Measurements from ENCODE around the gene SLC7A10. TPM values are rescaled to one million over a fixed set of nuclear protein-coding genes. Genes with fewer than 3 reads are reported as not detected.
"Not testable (repeated sequence)": the region's sequence is repeated elsewhere in the genome, so short reads cannot be mapped to it uniquely, and the experiment has no call there.

Gene SLC7A10
- total RNA-seq, 2 experiments from 2014 or later, result not detected

DNA sequence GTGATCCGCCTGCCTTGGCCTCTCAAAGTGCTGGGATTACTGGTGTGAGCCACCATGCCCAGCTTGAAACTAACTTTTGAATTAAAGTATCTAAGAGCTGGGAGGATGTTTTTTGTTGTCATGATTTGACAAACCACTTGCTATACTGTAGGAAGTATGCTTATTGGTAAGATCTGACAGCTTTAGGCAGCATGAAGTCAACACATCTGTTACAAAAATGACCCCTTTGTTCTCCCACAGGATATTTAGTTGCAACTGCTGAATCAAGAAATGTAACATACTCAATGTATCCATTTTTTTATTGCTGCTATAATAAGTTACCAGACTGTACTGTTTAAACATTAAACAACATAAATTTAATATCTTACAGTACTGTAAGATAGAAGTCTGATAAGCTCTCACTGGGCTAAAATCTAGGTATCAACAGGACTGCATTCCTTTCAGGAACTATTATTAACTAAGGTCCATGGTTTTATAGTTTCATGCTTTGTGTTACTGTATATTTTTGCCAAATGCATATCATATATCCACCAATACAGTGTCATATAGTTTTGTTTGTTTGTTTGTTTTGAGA is 54.3 kb downstream of the SLC7A10 start:
- Histone ChIP-seq H3K36me3 (ENCODE audit: insufficient read depth, low read length) (no peaks in the 10 kb centered on the region), H3K27ac (ENCODE audit: low read depth, low read length, poor library complexity, severe bottlenecking) (no peak overlapping the region), H3K79me2 (ENCODE audit: insufficient read depth, low read depth, low read length) (peaks cover 8% of the 10 kb centered on the region; the same call in 1 of the 2 replicates), H3K4me3 (ENCODE audit: low read depth, low read length, poor library complexity, severe bottlenecking) (no peak overlapping the region), H3K9me2 (ENCODE audit: insufficient read depth, low read length) (no peaks in the 10 kb centered on the region), H3K4me1 (ENCODE audit: insufficient read depth, low read length, poor library complexity, severe bottlenecking) (peaks cover 9% of the 10 kb centered on the region), H2AFZ (ENCODE audit: low read length) (no peak overlapping the region), H3K4me2 (ENCODE audit: low read length) (no peak overlapping the region), H4K20me1 (ENCODE audit: insufficient read depth, low read length) (no peaks in the 10 kb centered on the region), H3K9me3 (ENCODE audit: low read length) (peaks cover 8% of the 10 kb centered on the region; the same call in 1 of the 2 replicates)
- intact Hi-C loops (cut with micrococcal nuclease; ENCODE audit: unreplicated experiment), result loop anchor here (10.0 kb wide), 1 partner anchor 497 kb away; the partner anchor contains the start of genes ANKRD27 and RGS9BP
- TF ChIP-seq EZH2phosphoT487 (IDR thresholded peaks at IDR 0.05; ENCODE audit: borderline replicate concordance, low read depth, low read length), result no peak
- TF ChIP-seq, protein P1, sequence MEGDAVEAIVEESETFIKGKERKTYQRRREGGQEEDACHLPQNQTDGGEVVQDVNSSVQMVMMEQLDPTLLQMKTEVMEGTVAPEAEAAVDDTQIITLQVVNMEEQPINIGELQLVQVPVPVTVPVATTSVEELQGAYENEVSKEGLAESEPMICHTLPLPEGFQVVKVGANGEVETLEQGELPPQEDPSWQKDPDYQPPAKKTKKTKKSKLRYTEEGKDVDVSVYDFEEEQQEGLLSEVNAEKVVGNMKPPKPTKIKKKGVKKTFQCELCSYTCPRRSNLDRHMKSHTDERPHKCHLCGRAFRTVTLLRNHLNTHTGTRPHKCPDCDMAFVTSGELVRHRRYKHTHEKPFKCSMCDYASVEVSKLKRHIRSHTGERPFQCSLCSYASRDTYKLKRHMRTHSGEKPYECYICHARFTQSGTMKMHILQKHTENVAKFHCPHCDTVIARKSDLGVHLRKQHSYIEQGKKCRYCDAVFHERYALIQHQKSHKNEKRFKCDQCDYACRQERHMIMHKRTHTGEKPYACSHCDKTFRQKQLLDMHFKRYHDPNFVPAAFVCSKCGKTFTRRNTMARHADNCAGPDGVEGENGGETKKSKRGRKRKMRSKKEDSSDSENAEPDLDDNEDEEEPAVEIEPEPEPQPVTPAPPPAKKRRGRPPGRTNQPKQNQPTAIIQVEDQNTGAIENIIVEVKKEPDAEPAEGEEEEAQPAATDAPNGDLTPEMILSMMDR (conservative IDR thresholded peaks at IDR 0.05; ENCODE audit: low read length), result no peak
- CTCF ChIA-PET (ENCODE audit: unreplicated experiment), result no interaction called here
- DNase-seq (ENCODE audit: low spot score), result no peak
- POLR2A ChIA-PET, result no interaction called here
- BruUV-seq (replicated peaks), result no TSS peak

DNA sequence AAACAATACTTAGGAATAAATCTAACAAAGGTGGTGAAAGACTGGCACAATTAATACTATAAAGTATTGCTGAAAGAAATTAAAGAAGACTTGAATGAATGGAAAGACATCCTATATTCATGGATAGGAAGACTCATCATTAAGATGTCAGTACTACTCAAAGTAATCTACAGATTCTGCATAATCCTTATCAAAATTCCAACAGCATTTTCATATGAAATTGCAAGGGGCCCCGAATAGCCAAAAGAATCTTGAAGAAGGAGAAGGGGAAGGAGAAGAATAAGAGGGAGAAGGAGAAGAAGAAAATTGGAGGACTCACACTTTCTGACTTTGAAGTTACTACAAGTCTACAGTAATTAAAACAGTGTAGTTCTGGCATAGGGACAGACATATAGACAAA is 57.1 kb downstream of the SLC7A10 start:
- Histone ChIP-seq H4K20me1 (ENCODE audit: insufficient read depth, low read length) (no peaks in the 10 kb centered on the region), H3K4me1 (ENCODE audit: insufficient read depth, low read length, poor library complexity, severe bottlenecking) (no peaks in the 10 kb centered on the region), H3K9me3 (ENCODE audit: low read length) (peaks cover 8% of the 10 kb centered on the region; the same call in 1 of the 2 replicates), H2AFZ (ENCODE audit: low read length) (no peak overlapping the region), H3K79me2 (ENCODE audit: insufficient read depth, low read depth, low read length) (no peaks in the 10 kb centered on the region), H3K4me3 (ENCODE audit: low read depth, low read length, poor library complexity, severe bottlenecking) (no peak overlapping the region), H3K27ac (ENCODE audit: low read depth, low read length, poor library complexity, severe bottlenecking) (no peak overlapping the region), H3K4me2 (ENCODE audit: low read length) (no peak overlapping the region), H3K9me2 (ENCODE audit: insufficient read depth, low read length) (no peaks in the 10 kb centered on the region), H3K36me3 (ENCODE audit: insufficient read depth, low read length) (no peaks in the 10 kb centered on the region)
- CTCF ChIA-PET (ENCODE audit: unreplicated experiment), result no interaction called here
- no peak for DNase-seq (ENCODE audit: low spot score)
- BruUV-seq (replicated peaks), result no TSS peak
- TF ChIP-seq EZH2phosphoT487 (IDR thresholded peaks at IDR 0.05; ENCODE audit: borderline replicate concordance, low read depth, low read length), result no peak
- POLR2A ChIA-PET, result no interaction called here
- intact Hi-C loops (cut with micrococcal nuclease; ENCODE audit: unreplicated experiment), result no loop called here

DNA sequence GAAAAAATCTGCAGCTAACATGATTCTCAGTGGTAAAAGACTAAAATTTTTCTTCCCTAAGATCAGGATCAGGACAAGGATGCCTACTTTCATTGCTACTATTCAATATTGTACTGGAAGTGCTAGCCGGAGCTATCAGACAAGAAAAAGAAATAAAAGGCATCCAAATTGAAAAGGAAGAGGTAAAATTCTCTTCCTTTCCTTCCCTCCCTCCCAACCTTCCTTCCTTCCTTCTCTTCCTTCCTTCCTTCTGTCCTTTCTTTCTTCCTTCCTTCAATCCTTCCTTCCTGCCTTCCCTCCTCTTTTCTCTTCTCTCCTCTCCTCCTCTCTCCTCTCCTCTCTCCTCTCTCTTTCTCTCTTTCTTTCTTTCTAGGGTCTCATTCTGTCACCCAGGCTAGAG is 58.2 kb downstream of the SLC7A10 start:
- Histone ChIP-seq H3K4me1 (ENCODE audit: insufficient read depth, low read length, poor library complexity, severe bottlenecking) (no peaks in the 10 kb centered on the region), H3K9me3 (ENCODE audit: low read length) (peaks cover 8% of the 10 kb centered on the region; the same call in 1 of the 2 replicates), H2AFZ (ENCODE audit: low read length) (no peak overlapping the region), H3K4me2 (ENCODE audit: low read length) (no peak overlapping the region), H3K9me2 (ENCODE audit: insufficient read depth, low read length) (no peaks in the 10 kb centered on the region), H4K20me1 (ENCODE audit: insufficient read depth, low read length) (no peaks in the 10 kb centered on the region), H3K4me3 (ENCODE audit: low read depth, low read length, poor library complexity, severe bottlenecking) (no peak overlapping the region), H3K79me2 (ENCODE audit: insufficient read depth, low read depth, low read length) (no peaks in the 10 kb centered on the region), H3K36me3 (ENCODE audit: insufficient read depth, low read length) (no peaks in the 10 kb centered on the region), H3K27ac (ENCODE audit: low read depth, low read length, poor library complexity, severe bottlenecking) (no peak overlapping the region)
- DNase-seq (ENCODE audit: low spot score), result no peak
- intact Hi-C loops (cut with micrococcal nuclease; ENCODE audit: unreplicated experiment), result no loop called here
- POLR2A ChIA-PET, result interaction anchor here (0.7 kb wide), 1 partner anchor 9 kb away, joined by 3 read pairs; no protein-coding TSS in a partner anchor
- TF ChIP-seq EZH2phosphoT487 (IDR thresholded peaks at IDR 0.05; ENCODE audit: borderline replicate concordance, low read depth, low read length), result no peak
- TF ChIP-seq, protein P1 (conservative IDR thresholded peaks at IDR 0.05; ENCODE audit: low read length), result no peak
- BruUV-seq (replicated peaks), result no TSS peak
- CTCF ChIA-PET (ENCODE audit: unreplicated experiment), result no interaction called here

DNA sequence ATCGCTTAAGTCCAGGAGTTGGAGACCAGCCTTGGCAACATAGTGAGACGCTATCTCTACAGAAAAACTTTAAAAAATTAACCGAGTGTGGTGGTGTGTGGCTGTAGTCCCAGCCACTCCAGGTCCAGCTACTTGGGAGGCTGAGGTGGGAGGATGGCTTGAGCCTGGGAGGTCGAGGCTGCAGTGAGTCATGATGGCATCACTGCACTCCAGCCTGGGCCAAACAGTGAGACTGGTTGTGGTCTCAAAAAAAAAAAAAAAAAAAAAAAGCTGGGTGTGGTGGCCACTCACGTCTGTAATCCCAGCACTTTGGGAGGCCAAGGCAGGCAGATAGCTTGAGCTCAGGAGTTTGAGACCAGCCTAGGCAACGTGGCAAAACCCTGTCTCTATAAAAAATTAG is 59.6 kb downstream of the SLC7A10 start:
- H3K79me2 ChIP-seq (ENCODE audit: insufficient read depth, low read depth, low read length); BruUV-seq (replicated peaks); H3K9me2 ChIP-seq (ENCODE audit: insufficient read depth, low read length); H4K20me1 ChIP-seq (ENCODE audit: insufficient read depth, low read length); H3K4me3 ChIP-seq (ENCODE audit: low read depth, low read length, poor library complexity, severe bottlenecking); H3K4me2 ChIP-seq (ENCODE audit: low read length); CTCF ChIA-PET (ENCODE audit: unreplicated experiment); DNase-seq (ENCODE audit: low spot score); H3K9me3 ChIP-seq (ENCODE audit: low read length); intact Hi-C loops (cut with micrococcal nuclease; ENCODE audit: unreplicated experiment); H2AFZ ChIP-seq (ENCODE audit: low read length); H3K4me1 ChIP-seq (ENCODE audit: insufficient read depth, low read length, poor library complexity, severe bottlenecking); H3K27ac ChIP-seq (ENCODE audit: low read depth, low read length, poor library complexity, severe bottlenecking); H3K36me3 ChIP-seq (ENCODE audit: insufficient read depth, low read length): not testable (repeated sequence)
- POLR2A ChIA-PET, result interaction anchor here (0.5 to 0.6 kb wide), 3 partner anchors 127 to 1007 kb away, joined by 3 to 5 read pairs (median 3); no protein-coding TSS in a partner anchor
